GM12878 (cell line): ENCODE results near the gene MARCHF10. TPM values are rescaled to one million over a fixed set of nuclear protein-coding genes. Genes with fewer than 3 reads are reported as not detected.

ENCODE experiments used
- ATAC-seq: fragments of 200-7000 bp; cut with Tn5 transposase; 3 replicates; pipeline ENCODE4 v1.9.1; 2020; ENCODE audit warnings: mild to moderate bottlenecking, moderate library complexity
- BruUV-seq: library from RNA; stranded (reverse); fragments of 400-500 nt; replicated peaks from 2 replicates; lab custom pipeline; 2021; lab: Mats Ljungman, UMichigan
- CTCF ChIA-PET: fragments of 300-600 bp; sonication (Branson Sonifier 250); formaldehyde crosslinking; extraction: SDS; loops from one replicate; lab custom pipeline; 2021; ENCODE audit warnings: inconsistent platforms; lab: Yijun Ruan, JAX
- POLR2A ChIA-PET: fragments of 350-600 bp; formaldehyde crosslinking; extraction: SDS; loops from one replicate; lab custom pipeline; 2021; ENCODE audit warnings: inconsistent platforms; lab: Charles Lee
- RAD21 ChIA-PET: fragments of 300-600 bp; sonication (Branson Sonifier 250); formaldehyde crosslinking; loops from one replicate; lab custom pipeline; 2023; ENCODE audit warnings: antibody characterized with exemption; ENCODE audit not compliant: unreplicated experiment; lab: Charles Lee
- SMC1A ChIA-PET: fragments of 300-600 bp; sonication (Branson Sonifier 250); formaldehyde crosslinking; loops from one replicate; lab custom pipeline; 2023; ENCODE audit not compliant: unreplicated experiment, uncharacterized antibody; lab: Charles Lee
- DNase-seq: peaks from one replicate; pipeline ENCODE4 v3.0.0-alpha.2; 2011; ENCODE audit warnings: low read depth, low spot score
- FAIRE-seq: peaks from 3 replicates; lab custom pipeline; 2011; peaks lifted over from hg19 to GRCh38; lab: Jason Lieb, UNC
- H2AFZ ChIP-seq: 2 replicates; pipeline ENCODE4 v1.6.0; 2011; ENCODE audit warnings: low read depth, low read length, control low read depth; ENCODE audit not compliant: control insufficient read depth
- H3K27ac ChIP-seq: 2 replicates; pipeline ENCODE4 v1.5.1; 2011; ENCODE audit warnings: control low read depth; ENCODE audit not compliant: control insufficient read depth, insufficient read depth
- H3K27me3 ChIP-seq, 2 experiments: replicated peaks in 1 of 2; 2 replicates each; pipeline versions ENCODE4 v1.6.0 to v1.6.1; 2011; ENCODE audit warnings: low read length in 1 of 2; ENCODE audit not compliant: control insufficient read depth in 2 of 2, insufficient read depth in 2 of 2
- H3K36me3 ChIP-seq, 2 experiments: 2 replicates each; pipeline ENCODE4 v1.5.1; 2011; ENCODE audit warnings: low read length in 1 of 2; ENCODE audit not compliant: control insufficient read depth in 2 of 2, insufficient read depth in 2 of 2
- H3K4me1 ChIP-seq: 2 replicates; pipeline ENCODE4 v1.6.1; 2011; ENCODE audit warnings: mild to moderate bottlenecking, low read length, moderate library complexity, mixed read lengths; ENCODE audit not compliant: control insufficient read depth, insufficient read depth
- H3K4me2 ChIP-seq: 2 replicates; pipeline ENCODE4 v1.6.0; 2011; ENCODE audit warnings: control low read depth; ENCODE audit not compliant: control insufficient read depth, insufficient read depth
- H3K4me3 ChIP-seq: fragments of 200-600 bp; sonication (generic); 2 replicates; pipeline ENCODE4 v1.5.1; 2016
- H3K79me2 ChIP-seq: 2 replicates; pipeline ENCODE4 v1.6.0; 2011; ENCODE audit warnings: low read length; ENCODE audit not compliant: control insufficient read depth, insufficient read depth
- H3K9ac ChIP-seq: 2 replicates; pipeline ENCODE4 v1.8.0; 2011; ENCODE audit warnings: low read length, control low read depth, mixed read lengths; ENCODE audit not compliant: control insufficient read depth, insufficient read depth
- H3K9me3 ChIP-seq: replicated peaks from 3 replicates; pipeline ENCODE4 v1.5.1; 2011; ENCODE audit warnings: mild to moderate bottlenecking, low read length; ENCODE audit not compliant: control insufficient read depth, insufficient read depth
- H4K20me1 ChIP-seq: 2 replicates; pipeline ENCODE4 v1.6.0; 2011; ENCODE audit not compliant: control insufficient read depth, insufficient read depth
- EGR1 ChIP-seq, 2 experiments: IDR thresholded peaks; 1 replicate in 1 of 2; 2 replicates in 1 of 2; pipeline ENCODE4 v1.6.1; 2011 to 2012; ENCODE audit warnings: low read depth in 2 of 2, low read length in 2 of 2, borderline replicate concordance in 1 of 2, mild to moderate bottlenecking in 1 of 2, moderate library complexity in 1 of 2
- FOS ChIP-seq: IDR thresholded peaks from 3 replicates; pipeline ENCODE4 v1.6.1; 2011; ENCODE audit warnings: borderline replicate concordance; ENCODE audit not compliant: insufficient read length; ENCODE audit errors: extremely low read depth
- HSF1 ChIP-seq: fragments of 150-350 bp; IDR thresholded peaks from 2 replicates; pipeline ENCODE4 v1.6.1; 2014; ENCODE audit warnings: mild to moderate bottlenecking, low read depth, low read length
- IKZF2 ChIP-seq, 2 experiments: fragments of 450-650 bp; IDR thresholded peaks; 2 replicates each; pipeline ENCODE4 v1.6.1; 2017; ENCODE audit warnings: mild to moderate bottlenecking in 2 of 2, moderate library complexity in 2 of 2
- KAT2A ChIP-seq: conservative IDR thresholded peaks from 2 replicates; pipeline ENCODE4 v1.6.1; 2011; ENCODE audit warnings: low read depth, low read length; ENCODE audit not compliant: control insufficient read depth
- MEF2A ChIP-seq: IDR thresholded peaks from 2 replicates; pipeline ENCODE4 v1.6.1; 2011; ENCODE audit warnings: low read depth, mild to moderate bottlenecking, low read length, moderate library complexity; ENCODE audit not compliant: insufficient read depth
- NFXL1 ChIP-seq: fragments of 450-650 bp; IDR thresholded peaks from 2 replicates; pipeline ENCODE4 v1.6.1; 2017; ENCODE audit warnings: antibody characterized with exemption, mild to moderate bottlenecking, borderline replicate concordance
- NRF1 ChIP-seq: conservative IDR thresholded peaks from 2 replicates; pipeline ENCODE4 v1.6.1; 2011; ENCODE audit warnings: mild to moderate bottlenecking, low read depth, low read length, improper control_type of control experiment
- PAX5 ChIP-seq: IDR thresholded peaks from 2 replicates; pipeline ENCODE4 v1.6.1; 2011; ENCODE audit warnings: low read depth, low read length, borderline replicate concordance
- SIN3A ChIP-seq: IDR thresholded peaks from 2 replicates; pipeline ENCODE4 v1.6.1; 2012; ENCODE audit warnings: low read depth, low read length, improper control_type of control experiment
- SREBF1 ChIP-seq: IDR thresholded peaks from 2 replicates; pipeline ENCODE4 v1.6.1; 2012; ENCODE audit warnings: mild to moderate bottlenecking, low read length
- SRF ChIP-seq, 2 experiments: IDR thresholded peaks; 2 replicates each; pipeline ENCODE4 v1.6.1; 2011; ENCODE audit warnings: low read depth in 2 of 2, low read length in 2 of 2, mild to moderate bottlenecking in 1 of 2, moderate library complexity in 1 of 2
- TARDBP ChIP-seq: IDR thresholded peaks from 2 replicates; pipeline ENCODE4 v1.6.1; 2016; ENCODE audit warnings: borderline replicate concordance
- TBL1XR1 ChIP-seq: IDR thresholded peaks from 2 replicates; pipeline ENCODE4 v1.6.1; 2012; ENCODE audit warnings: low read depth, low read length, improper control_type of control experiment
- YY1 ChIP-seq: IDR thresholded peaks from 2 replicates; pipeline ENCODE4 v1.6.1; 2011; ENCODE audit warnings: low read depth, mild to moderate bottlenecking, low read length
- in situ Hi-C: fragments of 300-500 bp; cut with MboI; formaldehyde crosslinking; loops from 9 replicates; pipeline ENCODE4 v1.14.3; 2018; ENCODE audit warnings: mixed read lengths
- intact Hi-C: fragments of 100-400 bp; cut with micrococcal nuclease; formaldehyde crosslinking; loops from one replicate; pipeline ENCODE4 v1.14.2; 2022; ENCODE audit not compliant: unreplicated experiment
- polyA plus RNA-seq, 11 experiments: library from polyadenylated mRNA; depleted of rRNA in 4 of 11; unstranded in 6 of 11; stranded (reverse) in 5 of 11; fragments of >200 nt; fragmentation: Nextera tagmentation in 4 of 11; fragmentation: Illumina TruSeq in 1 of 11; extraction: Ambion mirVana in 4 of 11; extraction: Trizol in 1 of 11; gene quantifications; 1 replicate in 1 of 11; 2 replicates in 10 of 11; pipeline versions ENCODE4 v1.2.1 to v1.2.3, GENCODE V29; 2011 to 2016; ENCODE audit warnings: inconsistent platforms in 2 of 11, missing spikeins in 2 of 11, low read depth in 1 of 11
- total RNA-seq, 4 experiments: library from RNA; depleted of rRNA in 3 of 4; stranded (reverse); fragments of >200 nt in 3 of 4; fragmentation: Illumina TruSeq in 1 of 4; extraction: Trizol in 1 of 4; gene quantifications; 2 replicates each; pipeline versions ENCODE4 v1.2.1 to v1.2.3, GENCODE V29; 2013 to 2021
- TF ChIP-seq, protein P1 (sequence below), 3 experiments: IDR thresholded peaks in 2 of 3; conservative IDR thresholded peaks in 1 of 3; 2 replicates each; pipeline ENCODE4 v1.5.1; 2011; ENCODE audit warnings: low read depth in 3 of 3, low read length in 3 of 3, mild to moderate bottlenecking in 3 of 3, control low read depth in 2 of 3, moderate library complexity in 2 of 3, inconsistent platforms in 1 of 3, mixed read lengths in 1 of 3; ENCODE audit not compliant: control insufficient read depth in 2 of 3, insufficient read depth in 1 of 3; ENCODE audit errors: extremely low read depth in 1 of 3

Gene MARCHF10
- total and polyA plus RNA-seq, 10 of the 15 experiments (the other 5 are each of a cell fraction or from before 2014, with no cell fraction given), result 0.11 to 0.24 TPM; not detected in 8

DNA sequence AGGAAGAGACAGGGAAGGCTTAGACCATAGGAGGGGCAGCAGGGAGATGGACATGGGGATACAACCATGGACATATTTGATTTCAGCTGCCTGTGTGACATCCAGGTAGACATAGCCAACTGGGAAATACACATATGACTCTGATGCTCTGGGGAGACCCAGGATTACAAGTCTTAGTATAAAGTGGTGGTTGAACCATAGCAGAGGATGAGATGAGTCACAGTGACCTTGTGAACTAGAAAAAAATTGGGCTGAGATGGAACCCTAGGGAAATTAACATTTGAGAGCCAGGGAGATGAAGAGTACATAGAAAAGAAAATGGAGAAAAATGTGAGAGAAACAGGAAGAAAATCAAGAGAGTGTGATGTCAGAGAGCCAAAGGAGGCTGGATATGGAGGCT lies 10.2 kb downstream of the MARCHF10 start:
- FAIRE-seq (no peak), ATAC-seq (no peak), DNase-seq (no peak)
- H2AFZ ChIP-seq, result no peak overlapping the region
- in situ Hi-C loops, result no loop called here
- no peaks in the 10 kb centered on the region for H3K79me2 ChIP-seq
- H3K9me3 ChIP-seq, result no peaks in the 10 kb centered on the region
- H4K20me1 ChIP-seq, result no peaks in the 10 kb centered on the region
- H3K27ac ChIP-seq, result no peak overlapping the region
- intact Hi-C loops, result no loop called here
- H3K4me2 ChIP-seq, result no peak overlapping the region
- H3K36me3 ChIP-seq, result no peaks in the 10 kb centered on the region
- no peaks in the 10 kb centered on the region; a peak in 2 of 4 replicates for H3K27me3 ChIP-seq
- no peaks in the 10 kb centered on the region for H3K4me1 ChIP-seq
- H3K4me3 ChIP-seq, result no peak overlapping the region
- TF ChIP-seq IKZF2 (IDR thresholded peaks at IDR 0.05) (no peak), YY1 (no peak), PAX5 (no peak), NFXL1 (no peak), TBL1XR1 (no peak), NRF1 (no peak), HSF1 (no peak), TARDBP (no peak), SRF (IDR thresholded peaks at IDR 0.05; ENCODE audit: low read depth in 2 of 2, low read length in 2 of 2) (no peak), FOS (no peak), EGR1 (IDR thresholded peaks at IDR 0.05; ENCODE audit: borderline replicate concordance in 1 of 2, low read depth in 2 of 2, low read length in 2 of 2) (no peak), SREBF1 (no peak), KAT2A (no peak), SIN3A (no peak), MEF2A (no peak)
- TF ChIP-seq, protein P1, sequence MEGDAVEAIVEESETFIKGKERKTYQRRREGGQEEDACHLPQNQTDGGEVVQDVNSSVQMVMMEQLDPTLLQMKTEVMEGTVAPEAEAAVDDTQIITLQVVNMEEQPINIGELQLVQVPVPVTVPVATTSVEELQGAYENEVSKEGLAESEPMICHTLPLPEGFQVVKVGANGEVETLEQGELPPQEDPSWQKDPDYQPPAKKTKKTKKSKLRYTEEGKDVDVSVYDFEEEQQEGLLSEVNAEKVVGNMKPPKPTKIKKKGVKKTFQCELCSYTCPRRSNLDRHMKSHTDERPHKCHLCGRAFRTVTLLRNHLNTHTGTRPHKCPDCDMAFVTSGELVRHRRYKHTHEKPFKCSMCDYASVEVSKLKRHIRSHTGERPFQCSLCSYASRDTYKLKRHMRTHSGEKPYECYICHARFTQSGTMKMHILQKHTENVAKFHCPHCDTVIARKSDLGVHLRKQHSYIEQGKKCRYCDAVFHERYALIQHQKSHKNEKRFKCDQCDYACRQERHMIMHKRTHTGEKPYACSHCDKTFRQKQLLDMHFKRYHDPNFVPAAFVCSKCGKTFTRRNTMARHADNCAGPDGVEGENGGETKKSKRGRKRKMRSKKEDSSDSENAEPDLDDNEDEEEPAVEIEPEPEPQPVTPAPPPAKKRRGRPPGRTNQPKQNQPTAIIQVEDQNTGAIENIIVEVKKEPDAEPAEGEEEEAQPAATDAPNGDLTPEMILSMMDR (IDR thresholded peaks at IDR 0.05 in 2 of 3, conservative IDR thresholded peaks at IDR 0.05 in 1 of 3; ENCODE audit: control insufficient read depth in 2 of 3, extremely low read depth in 1 of 3, insufficient read depth in 1 of 3, low read depth in 3 of 3, low read length in 3 of 3), result no peak
- no TSS peak for BruUV-seq
- POLR2A ChIA-PET, result no interaction called here
- no peak overlapping the region for H3K9ac ChIP-seq
- RAD21 ChIA-PET, result no interaction called here
- SMC1A ChIA-PET, result no interaction called here
- CTCF ChIA-PET, result no interaction called here
